Activated naive CD8-positive, alpha-beta T cell (primary cell): Measurements from ENCODE around the gene AOC2.
A peak's percentile ranks its signal among the peaks of the same experiment; 100 is the strongest.

Source experiments
- H3K27ac Mint-ChIP-seq: one replicate; pipeline ENCODE4 v1.8.0; 2021; ENCODE audit warnings: mixed read lengths
- H3K27me3 Mint-ChIP-seq: one replicate; pipeline ENCODE4 v1.8.0; 2021; ENCODE audit warnings: mixed read lengths
- H3K36me3 Mint-ChIP-seq: one replicate; pipeline ENCODE4 v1.8.0; 2021; ENCODE audit warnings: mixed read lengths
- H3K4me1 Mint-ChIP-seq: one replicate; pipeline ENCODE4 v1.8.0; 2021; ENCODE audit warnings: low read depth, mixed read lengths
- H3K4me3 Mint-ChIP-seq: one replicate; pipeline ENCODE4 v1.8.0; 2021; ENCODE audit warnings: mild to moderate bottlenecking, mixed read lengths
- H3K9me3 Mint-ChIP-seq: one replicate; pipeline ENCODE4 v1.8.0; 2021; ENCODE audit warnings: low read depth, mixed read lengths

Gene AOC2

GRCh38 chr17:42844271-42844670, at the start of gene AOC2:
Gene AOC2 (plus strand): TSS chr17:42844580. CDS start chr17:42844627, 47 bp downstream.
- Mint-ChIP-seq H3K27me3 (no peaks in the 10 kb centered on the region), H3K4me3 (no peak within 1 kb of the TSS), H3K9me3 (no peaks in the 10 kb centered on the region), H3K27ac (peak within 1 kb of the TSS; percentile 24), H3K36me3 (no peaks in the 10 kb centered on the region), H3K4me1 (peaks cover 14% of the 10 kb centered on the region)

- Mint-ChIP-seq H3K9me3 (no peaks in the 10 kb centered on the region), H3K27ac (no peak overlapping the region), H3K27me3 (no peaks in the 10 kb centered on the region), H3K4me3 (no peak overlapping the region), H3K36me3 (no peaks in the 10 kb centered on the region), H3K4me1 (peaks cover 18% of the 10 kb centered on the region)
Observed at GRCh38 chr17:42795061-42795460, 49.3 kb upstream of the AOC2 start.

DNA sequence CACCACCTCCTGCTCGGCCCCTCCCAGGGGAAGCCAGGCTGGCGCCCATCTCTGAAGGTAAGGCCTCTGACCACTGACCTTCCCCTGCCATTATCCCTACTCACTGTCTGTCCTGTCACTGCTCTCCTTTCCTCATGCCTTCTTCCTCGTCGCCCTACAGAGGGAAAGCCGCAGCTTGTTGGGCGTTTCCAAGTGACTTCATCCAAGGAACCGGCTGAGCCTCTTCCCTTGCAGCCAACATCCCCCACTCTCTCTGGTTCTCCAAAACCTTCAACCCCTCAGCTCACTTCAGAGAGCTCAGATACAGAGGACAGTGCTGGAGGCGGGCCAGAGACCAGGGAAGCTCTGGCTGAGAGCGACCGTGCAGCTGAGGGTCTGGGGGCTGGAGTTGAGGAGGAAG, 48.9 kb upstream of the AOC2 start:
- H3K27ac Mint-ChIP-seq: no peak overlapping the region
- H3K9me3 Mint-ChIP-seq: no peaks in the 10 kb centered on the region
- no peaks in the 10 kb centered on the region for H3K36me3 Mint-ChIP-seq
- H3K4me1 Mint-ChIP-seq: peaks cover 18% of the 10 kb centered on the region
- peak overlapping the region; percentile 58 for H3K4me3 Mint-ChIP-seq
- no peaks in the 10 kb centered on the region for H3K27me3 Mint-ChIP-seq

- H3K27ac Mint-ChIP-seq: no peak overlapping the region
- H3K36me3 Mint-ChIP-seq: no peaks in the 10 kb centered on the region
- H3K4me3 Mint-ChIP-seq: peak overlapping the region; percentile 58
- H3K27me3 Mint-ChIP-seq: no peaks in the 10 kb centered on the region
- no peaks in the 10 kb centered on the region for H3K9me3 Mint-ChIP-seq
- H3K4me1 Mint-ChIP-seq: peaks cover 18% of the 10 kb centered on the region
Observed at GRCh38 chr17:42796066-42796758, 48.2 kb upstream of the AOC2 start.

- H3K9me3 Mint-ChIP-seq: no peaks in the 10 kb centered on the region
- H3K4me1 Mint-ChIP-seq: peaks cover 18% of the 10 kb centered on the region
- H3K27me3 Mint-ChIP-seq: no peaks in the 10 kb centered on the region
- peak overlapping the region; percentile 94 for H3K4me3 Mint-ChIP-seq
- H3K27ac Mint-ChIP-seq: peak overlapping the region; percentile 34
- H3K36me3 Mint-ChIP-seq: no peaks in the 10 kb centered on the region
Observed at GRCh38 chr17:42797067-42798007, 47.0 kb upstream of the AOC2 start.

DNA sequence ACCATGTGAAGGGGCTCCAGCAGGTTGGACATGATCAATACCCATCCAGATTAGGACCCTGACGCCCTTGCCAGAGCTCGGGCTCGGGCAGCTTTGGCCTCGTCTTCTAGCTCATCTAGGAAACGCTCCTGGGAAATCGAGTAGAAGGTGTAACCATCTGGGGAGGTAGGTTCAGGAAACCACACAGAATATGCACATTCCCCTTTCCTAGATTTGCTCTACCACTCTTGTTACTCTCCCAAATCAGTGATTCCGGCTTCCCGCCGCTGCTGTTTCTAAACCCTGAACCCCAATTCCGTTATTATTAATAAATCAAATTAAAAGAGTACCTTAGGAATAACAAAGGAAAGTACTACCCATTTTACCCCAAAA, 46.4 kb upstream of the AOC2 start:
- peak overlapping the region; percentile 94 for H3K4me3 Mint-ChIP-seq
- H3K4me1 Mint-ChIP-seq: peaks cover 18% of the 10 kb centered on the region

GRCh38 chr17:42798383-42799380, 45.7 kb upstream of the AOC2 start, which contains the start of the genes CNTD1 and COA3:
Gene CNTD1 (plus strand): TSS chr17:42798861. CDS start chr17:42799068, 207 bp downstream.
Gene COA3 (minus strand): TSS chr17:42798704. CDS start chr17:42798681, 23 bp downstream.
- H3K4me1 Mint-ChIP-seq: peaks cover 18% of the 10 kb centered on the region
- H3K36me3 Mint-ChIP-seq: no peaks in the 10 kb centered on the region
- peak within 1 kb of the TSS; percentile 94 for H3K4me3 Mint-ChIP-seq
- H3K9me3 Mint-ChIP-seq: no peaks in the 10 kb centered on the region
- H3K27ac Mint-ChIP-seq: peak within 1 kb of the TSS; percentile 72
- no peaks in the 10 kb centered on the region for H3K27me3 Mint-ChIP-seq

More for the DNA sequence above, 46.4 kb upstream of the AOC2 start:
- Mint-ChIP-seq H3K27ac (peak overlapping the region; percentile 72), H3K36me3 (no peaks in the 10 kb centered on the region), H3K27me3 (no peaks in the 10 kb centered on the region), H3K9me3 (no peaks in the 10 kb centered on the region)

- Mint-ChIP-seq H3K9me3 (no peaks in the 10 kb centered on the region), H3K27ac (no peak overlapping the region), H3K27me3 (no peaks in the 10 kb centered on the region), H3K4me3 (no peak overlapping the region), H3K4me1 (peaks cover 4% of the 10 kb centered on the region), H3K36me3 (peaks cover 2% of the 10 kb centered on the region)
Observed at GRCh38 chr17:42803074-42803883, 41.1 kb upstream of the AOC2 start.

DNA sequence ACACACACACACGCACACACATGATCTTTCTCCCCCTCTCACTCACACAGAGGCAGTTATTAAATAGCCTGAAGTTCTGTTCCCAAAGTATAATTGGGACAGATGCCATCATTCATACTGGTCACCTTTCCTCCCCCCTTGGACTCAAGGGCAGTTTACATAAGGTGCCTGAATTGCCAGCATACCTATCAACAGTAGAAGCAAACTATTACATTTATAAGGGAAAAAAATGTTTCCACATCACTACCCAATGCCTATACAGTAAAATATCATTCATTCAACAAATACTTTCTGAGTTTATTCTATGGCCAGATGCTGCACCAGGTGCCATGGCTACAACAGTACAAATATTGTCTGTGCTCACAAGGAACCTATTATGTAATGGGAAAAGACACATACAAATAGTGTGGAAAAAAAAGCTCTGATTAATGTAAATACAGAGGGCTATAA, 39.4 kb upstream of the AOC2 start:
- peaks cover 6% of the 10 kb centered on the region for H3K36me3 Mint-ChIP-seq
- H3K9me3 Mint-ChIP-seq: no peaks in the 10 kb centered on the region
- no peaks in the 10 kb centered on the region for H3K4me1 Mint-ChIP-seq
- no peaks in the 10 kb centered on the region for H3K27me3 Mint-ChIP-seq
- no peak overlapping the region for H3K4me3 Mint-ChIP-seq
- no peak overlapping the region for H3K27ac Mint-ChIP-seq

DNA sequence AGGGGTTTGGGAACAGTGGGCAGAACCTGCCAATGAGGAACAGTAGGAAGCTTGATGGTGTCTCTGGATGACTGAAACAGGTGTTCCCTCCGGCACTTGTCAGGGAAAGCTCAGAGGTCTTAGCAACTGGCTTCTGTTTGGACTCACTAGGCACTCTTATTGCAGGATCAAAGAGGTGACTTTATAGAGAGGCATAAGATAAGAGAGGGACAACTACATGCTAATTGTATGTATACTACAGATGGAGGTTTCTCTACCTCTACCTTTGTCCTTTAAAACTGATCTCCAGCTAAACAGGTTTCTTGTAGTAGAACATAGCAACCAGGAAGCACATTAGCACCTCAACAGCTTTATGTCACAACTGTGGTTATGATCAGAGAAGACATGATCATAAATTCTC, 38.1 kb upstream of the AOC2 start:
- H3K9me3 Mint-ChIP-seq: no peaks in the 10 kb centered on the region
- peaks cover 11% of the 10 kb centered on the region for H3K36me3 Mint-ChIP-seq
- H3K27me3 Mint-ChIP-seq: no peaks in the 10 kb centered on the region
- H3K4me1 Mint-ChIP-seq: no peaks in the 10 kb centered on the region
- no peak overlapping the region for H3K27ac Mint-ChIP-seq
- H3K4me3 Mint-ChIP-seq: no peak overlapping the region

- Mint-ChIP-seq H3K4me3 (no peak overlapping the region), H3K36me3 (peaks cover 13% of the 10 kb centered on the region), H3K9me3 (no peaks in the 10 kb centered on the region), H3K27ac (no peak overlapping the region), H3K27me3 (no peaks in the 10 kb centered on the region), H3K4me1 (no peaks in the 10 kb centered on the region)
Observed at GRCh38 chr17:42809250-42809649, 35.1 kb upstream of the AOC2 start.

- Mint-ChIP-seq H3K9me3 (no peaks in the 10 kb centered on the region), H3K4me1 (peaks cover 5% of the 10 kb centered on the region), H3K36me3 (peaks cover 9% of the 10 kb centered on the region), H3K4me3 (no peak overlapping the region), H3K27me3 (no peaks in the 10 kb centered on the region), H3K27ac (no peak overlapping the region)
Observed at GRCh38 chr17:42814633-42815399, 29.6 kb upstream of the AOC2 start.

GRCh38 chr17:42817866-42818265, 26.5 kb upstream of the AOC2 start:
- H3K27me3 Mint-ChIP-seq: no peaks in the 10 kb centered on the region
- no peak overlapping the region for H3K4me3 Mint-ChIP-seq
- H3K36me3 Mint-ChIP-seq: peaks cover 10% of the 10 kb centered on the region
- H3K27ac Mint-ChIP-seq: no peak overlapping the region
- peaks cover 22% of the 10 kb centered on the region for H3K4me1 Mint-ChIP-seq
- H3K9me3 Mint-ChIP-seq: no peaks in the 10 kb centered on the region
